ENCODE data around the gene NDUFA13. TPM values are rescaled to one million over a fixed set of nuclear protein-coding genes. Genes with fewer than 3 reads are reported as not detected.
A peak's percentile ranks its signal among the peaks of the same experiment; 100 is the strongest.

NDUFA13 gene
- total and polyA plus RNA-seq, 2 experiments from 2014 or later, result 119 to 843 TPM

- no peak for DNase-seq (ENCODE audit: low read depth in 1 of 2, low spot score in 1 of 2)
- TF ChIP-seq, protein P1, sequence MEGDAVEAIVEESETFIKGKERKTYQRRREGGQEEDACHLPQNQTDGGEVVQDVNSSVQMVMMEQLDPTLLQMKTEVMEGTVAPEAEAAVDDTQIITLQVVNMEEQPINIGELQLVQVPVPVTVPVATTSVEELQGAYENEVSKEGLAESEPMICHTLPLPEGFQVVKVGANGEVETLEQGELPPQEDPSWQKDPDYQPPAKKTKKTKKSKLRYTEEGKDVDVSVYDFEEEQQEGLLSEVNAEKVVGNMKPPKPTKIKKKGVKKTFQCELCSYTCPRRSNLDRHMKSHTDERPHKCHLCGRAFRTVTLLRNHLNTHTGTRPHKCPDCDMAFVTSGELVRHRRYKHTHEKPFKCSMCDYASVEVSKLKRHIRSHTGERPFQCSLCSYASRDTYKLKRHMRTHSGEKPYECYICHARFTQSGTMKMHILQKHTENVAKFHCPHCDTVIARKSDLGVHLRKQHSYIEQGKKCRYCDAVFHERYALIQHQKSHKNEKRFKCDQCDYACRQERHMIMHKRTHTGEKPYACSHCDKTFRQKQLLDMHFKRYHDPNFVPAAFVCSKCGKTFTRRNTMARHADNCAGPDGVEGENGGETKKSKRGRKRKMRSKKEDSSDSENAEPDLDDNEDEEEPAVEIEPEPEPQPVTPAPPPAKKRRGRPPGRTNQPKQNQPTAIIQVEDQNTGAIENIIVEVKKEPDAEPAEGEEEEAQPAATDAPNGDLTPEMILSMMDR (IDR thresholded peaks at IDR 0.05; ENCODE audit: low read depth, low read length), result no peak
- no peaks in the 10 kb centered on the region for H3K36me3 ChIP-seq
Observed at GRCh38 chr19:19545707-19546106, 29.7 kb downstream of the NDUFA13 start.

DNA sequence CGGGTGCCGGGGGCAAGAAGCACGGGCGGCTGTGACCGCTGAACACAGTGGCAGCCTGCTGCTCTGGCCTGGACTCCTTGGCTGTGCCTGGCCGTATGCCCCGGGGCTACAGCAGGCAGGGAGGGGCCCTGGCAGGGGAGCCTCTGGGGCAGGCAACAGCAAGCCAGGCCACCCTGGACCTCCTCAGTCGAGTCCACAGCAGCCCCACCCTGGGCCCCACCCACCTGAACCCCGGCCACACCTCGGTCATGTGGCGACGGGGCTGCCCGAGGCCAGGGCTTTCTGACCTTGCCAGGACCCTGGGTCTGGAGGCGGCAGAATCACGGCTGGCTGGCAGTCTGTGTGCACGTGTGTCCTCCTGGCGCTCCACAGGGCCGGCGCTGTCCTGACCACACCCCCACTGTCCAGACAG lies 30.7 kb downstream of the NDUFA13 start:
- no peaks in the 10 kb centered on the region for H3K9me3 ChIP-seq (ENCODE audit: low read depth)
- DNase-seq (ENCODE audit: low read depth in 1 of 2, low spot score in 1 of 2), result no peak
- no peak overlapping the region for H3K4me3 ChIP-seq
- TF ChIP-seq, protein P1 (IDR thresholded peaks at IDR 0.05; ENCODE audit: low read depth, low read length), result no peak
- H3K27me3 ChIP-seq, result no peaks in the 10 kb centered on the region
- H3K27ac ChIP-seq, result no peak overlapping the region
- no peaks in the 10 kb centered on the region for H3K4me1 ChIP-seq (ENCODE audit: low read depth)
- no peaks in the 10 kb centered on the region for H3K36me3 ChIP-seq

More at GRCh38 chr19:19545707-19546106, 29.7 kb downstream of the NDUFA13 start:
- no peaks in the 10 kb centered on the region for H3K4me1 ChIP-seq (ENCODE audit: low read depth)
- no peaks in the 10 kb centered on the region for H3K9me3 ChIP-seq (ENCODE audit: low read depth)
- H3K27me3 ChIP-seq, result no peaks in the 10 kb centered on the region
- H3K4me3 ChIP-seq, result no peak overlapping the region
- H3K27ac ChIP-seq, result no peak overlapping the region

DNA sequence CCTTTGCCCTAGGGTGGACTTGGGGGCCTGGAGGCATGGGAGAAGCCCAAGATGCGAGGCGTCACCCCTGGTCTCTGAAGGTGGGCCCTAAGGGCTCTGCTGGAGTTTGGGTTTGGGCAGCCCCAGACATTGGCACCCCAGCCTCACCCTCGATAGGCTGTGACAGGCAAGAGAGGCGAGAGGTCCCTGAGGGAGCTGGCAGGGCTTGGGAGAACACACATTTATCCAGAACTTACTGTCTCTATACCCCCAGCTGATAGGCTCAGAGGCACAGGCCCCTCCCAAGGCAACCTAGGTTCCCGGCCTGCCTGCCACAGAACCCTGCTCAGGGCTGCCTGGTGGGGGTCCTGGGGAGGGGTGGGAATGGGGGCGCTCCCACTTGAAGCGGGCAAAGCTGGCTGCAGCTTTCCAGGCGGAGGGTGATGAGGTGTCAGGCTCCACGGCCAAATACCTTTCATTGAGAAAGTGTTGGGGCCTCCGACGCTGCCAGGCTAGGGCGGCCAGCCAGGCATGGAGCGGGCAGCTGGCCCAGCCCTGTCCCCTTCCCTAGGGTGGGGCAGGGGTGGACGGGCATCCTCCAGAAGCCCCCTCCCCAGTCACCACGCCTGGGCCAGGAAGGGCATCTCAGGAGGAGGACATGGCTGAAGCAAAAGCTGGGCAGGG lies 31.8 kb downstream of the NDUFA13 start:
- H3K4me1 ChIP-seq (ENCODE audit: low read depth), result no peaks in the 10 kb centered on the region
- no peaks in the 10 kb centered on the region for H3K9me3 ChIP-seq (ENCODE audit: low read depth)
- no peaks in the 10 kb centered on the region for H3K27me3 ChIP-seq
- no peak overlapping the region for H3K27ac ChIP-seq
- no peak overlapping the region for H3K4me3 ChIP-seq
- no peaks in the 10 kb centered on the region for H3K36me3 ChIP-seq
- no peak for DNase-seq (ENCODE audit: low read depth in 1 of 2, low spot score in 1 of 2)
- TF ChIP-seq, protein P1 (IDR thresholded peaks at IDR 0.05; ENCODE audit: low read depth, low read length), result no peak

- Histone ChIP-seq H3K4me1 (ENCODE audit: low read depth) (no peaks in the 10 kb centered on the region), H3K27ac (no peak overlapping the region), H3K9me3 (ENCODE audit: low read depth) (no peaks in the 10 kb centered on the region), H3K36me3 (no peaks in the 10 kb centered on the region), H3K4me3 (no peak overlapping the region), H3K27me3 (no peaks in the 10 kb centered on the region)
- TF ChIP-seq, protein P1 (IDR thresholded peaks at IDR 0.05; ENCODE audit: low read depth, low read length), result no peak
- DNase-seq (ENCODE audit: low read depth in 1 of 2, low spot score in 1 of 2), result peak in 1 of 2 donors; percentile 41
Observed at GRCh38 chr19:19548915-19549759, 33.1 kb downstream of the NDUFA13 start.

DNA sequence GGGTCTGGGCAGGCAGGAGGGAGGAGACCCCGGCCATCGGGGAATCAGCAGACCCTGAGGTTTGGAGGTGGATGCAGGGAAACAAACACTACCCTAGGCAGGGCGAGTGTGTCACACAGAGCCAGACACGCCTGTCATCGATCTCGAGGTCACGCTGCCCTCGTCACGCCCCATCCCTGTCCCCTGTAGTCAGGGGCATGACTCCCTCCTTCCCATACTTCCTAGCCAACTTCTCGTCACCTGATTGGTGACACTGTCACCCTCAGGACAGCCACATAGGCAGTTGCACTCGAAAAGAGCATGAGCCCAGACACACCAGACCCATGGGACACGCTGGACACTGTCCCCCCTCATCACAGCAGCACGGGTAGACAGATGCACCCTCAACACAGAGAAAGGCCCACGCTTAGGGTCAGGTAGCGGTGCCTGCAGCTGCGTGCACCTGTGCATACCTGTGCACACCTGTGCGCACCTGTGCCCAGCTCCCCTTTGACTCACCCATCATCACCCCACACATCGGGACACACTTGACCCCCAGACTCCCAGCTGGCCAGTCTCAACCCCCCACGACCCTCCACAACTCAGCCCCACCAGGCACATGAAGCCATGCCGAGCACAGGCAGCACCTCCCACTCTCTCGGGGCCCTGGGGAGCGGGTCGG lies 33.9 kb downstream of the NDUFA13 start:
- H3K9me3 ChIP-seq (ENCODE audit: low read depth), result no peaks in the 10 kb centered on the region
- no peaks in the 10 kb centered on the region for H3K4me1 ChIP-seq (ENCODE audit: low read depth)
- no peaks in the 10 kb centered on the region for H3K36me3 ChIP-seq
- no peak for DNase-seq (ENCODE audit: low read depth in 1 of 2, low spot score in 1 of 2)
- H3K27me3 ChIP-seq, result no peaks in the 10 kb centered on the region
- TF ChIP-seq, protein P1 (IDR thresholded peaks at IDR 0.05; ENCODE audit: low read depth, low read length), result no peak
- H3K27ac ChIP-seq, result no peak overlapping the region
- no peak overlapping the region for H3K4me3 ChIP-seq

All from cardiac muscle cell (in vitro differentiated cells and primary cell).